ENCODE measurements around the gene PTGES3. TPM values are rescaled to one million over a fixed set of nuclear protein-coding genes. Genes with fewer than 3 reads are reported as not detected.

PTGES3 gene
- total and polyA plus RNA-seq, 8 donors = 33.4 to 98.1 (median 69.3) TPM

GRCh38 chr12:56699020-56699661 is 11.1 kb upstream of the PTGES3 start:
- no peaks in the 10 kb centered on the region for H3K9me3 ChIP-seq
- 66 to 82% methylated on average over 3 of the region's 3 CpGs for WGBS, 2 donors
- intact Hi-C loops (cut with DNase I) = no loop called here

GRCh38 chr12:56695327-56696101 is 7.4 kb upstream of the PTGES3 start:
- no peak for FAIRE-seq
- WGBS, 2 donors = 69 to 71% methylated on average over 2 of the region's 2 CpGs
- no peaks in the 10 kb centered on the region for H3K36me3 ChIP-seq
- no peak overlapping the region for H3K4me3 ChIP-seq
- ATAC-seq = no peak
- H3K4me1 ChIP-seq = no peaks in the 10 kb centered on the region
- H3K27ac ChIP-seq = no peak overlapping the region
- H3K27me3 ChIP-seq = no peaks in the 10 kb centered on the region
- TF ChIP-seq CTCF (IDR thresholded peaks at IDR 0.05) = no peak
- intact Hi-C loops (cut with DNase I) = no loop called here
- no peak for DNase-seq
- no peaks in the 10 kb centered on the region for H3K9me3 ChIP-seq

More at GRCh38 chr12:56699020-56699661, 11.1 kb upstream of the PTGES3 start:
- no peaks in the 10 kb centered on the region for H3K4me1 ChIP-seq
- H3K27me3 ChIP-seq = no peaks in the 10 kb centered on the region
- no peak overlapping the region for H3K4me3 ChIP-seq
- H3K27ac ChIP-seq = no peak overlapping the region
- no peak for FAIRE-seq
- no peak for ATAC-seq
- TF ChIP-seq CTCF (IDR thresholded peaks at IDR 0.05) = no peak
- DNase-seq = no peak
- no peaks in the 10 kb centered on the region for H3K36me3 ChIP-seq

- Histone ChIP-seq H3K36me3 (no peaks in the 10 kb centered on the region), H3K9me3 (no peaks in the 10 kb centered on the region), H3K4me3 (no peak overlapping the region), H3K4me1 (no peaks in the 10 kb centered on the region), H3K27ac (no peak overlapping the region), H3K27me3 (no peaks in the 10 kb centered on the region)
- 82 to 87% methylated on average over 5 of the region's 5 CpGs for WGBS, 2 donors
- ATAC-seq (no peak), DNase-seq (no peak), FAIRE-seq (no peak)
- intact Hi-C loops (cut with DNase I) = no loop called here
- no peak for TF ChIP-seq CTCF (IDR thresholded peaks at IDR 0.05)
These were observed 6.1 kb upstream of the PTGES3 start for GRCh38 chr12:56694161-56694560.

- Histone ChIP-seq H3K27me3 (no peaks in the 10 kb centered on the region), H3K4me1 (peaks cover 0 to 4% (median 0%) of the 10 kb centered on the region in 3 donors), H3K9me3 (no peaks in the 10 kb centered on the region), H3K36me3 (no peaks in the 10 kb centered on the region), H3K4me3 (peak overlapping the region; percentile 11 to 94 (median 46)), H3K27ac (peak overlapping the region; percentile 95 to 100 (median 100))
- WGBS, 2 donors = 1 to 3% methylated on average over 7 of the region's 7 CpGs
- no peak for FAIRE-seq
- TF ChIP-seq CTCF (IDR thresholded peaks at IDR 0.05) = no peak
- intact Hi-C loops (cut with DNase I) = no loop called here
- no peak for ATAC-seq
- no peak for DNase-seq
These were observed 694 bp upstream of the PTGES3 start for GRCh38 chr12:56688846-56689109.
